ENCODE results near the gene UIMC1. TPM values are rescaled to one million over a fixed set of nuclear protein-coding genes. Genes with fewer than 3 reads are reported as not detected.

Gene UIMC1
- total RNA-seq, 1 experiment from 2014 or later = 20.7 TPM

GRCh38 chr5:176875783-176876505 lies 130.6 kb downstream of the UIMC1 start:
- Histone ChIP-seq H3F3A (ENCODE audit: low read length, unreplicated experiment) (no peaks in the 10 kb centered on the region), H2AFZ (ENCODE audit: low read length) (no peak overlapping the region), H3K9me3 (ENCODE audit: low read length) (no peaks in the 10 kb centered on the region), H3K79me2 (ENCODE audit: low read length) (no peaks in the 10 kb centered on the region), H3K27ac (ENCODE audit: low read length) (no peak overlapping the region), H3K9me2 (replicated peaks; ENCODE audit: low read length) (no peaks in the 10 kb centered on the region), H4K20me1 (ENCODE audit: low read length) (no peaks in the 10 kb centered on the region), H3K9ac (ENCODE audit: low read length) (no peak overlapping the region), H3K36me3 (ENCODE audit: low read depth, low read length) (no peaks in the 10 kb centered on the region), H3K4me1 (ENCODE audit: insufficient read depth, low read length) (no peaks in the 10 kb centered on the region), H3K4me2 (ENCODE audit: low read length) (no peak overlapping the region), H3K27me3 (ENCODE audit: low read length) (peaks cover 25% of the 10 kb centered on the region), H3K4me3 (ENCODE audit: low read length) (no peak overlapping the region)
- ATAC-seq (no peak), DNase-seq (no peak)
- TF ChIP-seq CTCF (conservative IDR thresholded peaks at IDR 0.05; ENCODE audit: low read depth, low read length) (no peak), EZH2 (IDR thresholded peaks at IDR 0.05; ENCODE audit: low read length, unreplicated experiment) (no peak), EZH2phosphoT487 (IDR thresholded peaks at IDR 0.05; ENCODE audit: borderline replicate concordance, low read length) (no peak)
- POLR2A ChIA-PET (ENCODE audit: unreplicated experiment) = no interaction called here
- no TSS peak for BruUV-seq (replicated peaks)
- intact Hi-C loops (cut with micrococcal nuclease) = no loop called here
- CTCF ChIA-PET = no interaction called here

GRCh38 chr5:176875014-176875550 lies 131.5 kb downstream of the UIMC1 start:
- Histone ChIP-seq H3K4me2 (ENCODE audit: low read length) (no peak overlapping the region), H3K9me2 (replicated peaks; ENCODE audit: low read length) (no peaks in the 10 kb centered on the region), H3K9ac (ENCODE audit: low read length) (no peak overlapping the region), H3K27ac (ENCODE audit: low read length) (no peak overlapping the region), H3K79me2 (ENCODE audit: low read length) (no peaks in the 10 kb centered on the region), H4K20me1 (ENCODE audit: low read length) (no peaks in the 10 kb centered on the region), H3K4me1 (ENCODE audit: insufficient read depth, low read length) (no peaks in the 10 kb centered on the region), H3K36me3 (ENCODE audit: low read depth, low read length) (no peaks in the 10 kb centered on the region), H3K4me3 (ENCODE audit: low read length) (no peak overlapping the region), H3K9me3 (ENCODE audit: low read length) (no peaks in the 10 kb centered on the region), H3K27me3 (ENCODE audit: low read length) (peaks cover 25% of the 10 kb centered on the region), H3F3A (ENCODE audit: low read length, unreplicated experiment) (no peaks in the 10 kb centered on the region), H2AFZ (ENCODE audit: low read length) (no peak overlapping the region)
- POLR2A ChIA-PET (ENCODE audit: unreplicated experiment) = no interaction called here
- no peak for TF ChIP-seq EZH2 (IDR thresholded peaks at IDR 0.05; ENCODE audit: low read length, unreplicated experiment)
- no peak for TF ChIP-seq EZH2phosphoT487 (IDR thresholded peaks at IDR 0.05; ENCODE audit: borderline replicate concordance, low read length)
- no peak for TF ChIP-seq CTCF (conservative IDR thresholded peaks at IDR 0.05; ENCODE audit: low read depth, low read length)
- no peak for ATAC-seq
- CTCF ChIA-PET = no interaction called here
- no peak for DNase-seq
- intact Hi-C loops (cut with micrococcal nuclease) = no loop called here
- BruUV-seq (replicated peaks) = no TSS peak

GRCh38 chr5:176874198-176874780 lies 132.3 kb downstream of the UIMC1 start:
- H3K4me1 ChIP-seq (ENCODE audit: insufficient read depth, low read length) = no peaks in the 10 kb centered on the region
- POLR2A ChIA-PET (ENCODE audit: unreplicated experiment) = no interaction called here

More at GRCh38 chr5:176874198-176874780, 132.3 kb downstream of the UIMC1 start:
- no TSS peak for BruUV-seq (replicated peaks)
- Histone ChIP-seq H3K4me2 (ENCODE audit: low read length) (no peak overlapping the region), H2AFZ (ENCODE audit: low read length) (no peak overlapping the region), H4K20me1 (ENCODE audit: low read length) (no peaks in the 10 kb centered on the region), H3K9me2 (replicated peaks; ENCODE audit: low read length) (no peaks in the 10 kb centered on the region), H3K79me2 (ENCODE audit: low read length) (no peaks in the 10 kb centered on the region), H3K9me3 (ENCODE audit: low read length) (no peaks in the 10 kb centered on the region), H3F3A (ENCODE audit: low read length, unreplicated experiment) (no peaks in the 10 kb centered on the region), H3K36me3 (ENCODE audit: low read depth, low read length) (no peaks in the 10 kb centered on the region), H3K9ac (ENCODE audit: low read length) (no peak overlapping the region), H3K27me3 (ENCODE audit: low read length) (peaks cover 25% of the 10 kb centered on the region), H3K27ac (ENCODE audit: low read length) (no peak overlapping the region), H3K4me3 (ENCODE audit: low read length) (no peak overlapping the region)
- DNase-seq (no peak), ATAC-seq (no peak)
- CTCF ChIA-PET = no interaction called here
- TF ChIP-seq CTCF (conservative IDR thresholded peaks at IDR 0.05; ENCODE audit: low read depth, low read length) (no peak), EZH2 (IDR thresholded peaks at IDR 0.05; ENCODE audit: low read length, unreplicated experiment) (no peak), EZH2phosphoT487 (IDR thresholded peaks at IDR 0.05; ENCODE audit: borderline replicate concordance, low read length) (no peak)
- intact Hi-C loops (cut with micrococcal nuclease) = no loop called here

Data from PC-3 (cell line).